Ishikawa (cell line): ENCODE measurements around the gene THADA.

Experiments
- CREB1 ChIP-seq: IDR thresholded peaks from 2 replicates; pipeline ENCODE4 v1.6.1; 2012; ENCODE audit warnings: low read depth
- EGR1 ChIP-seq: IDR thresholded peaks from 2 replicates; pipeline ENCODE4 v1.6.1; 2012
- FOXM1 ChIP-seq: IDR thresholded peaks from 2 replicates; pipeline ENCODE4 v1.6.1; 2012; ENCODE audit warnings: low read depth, borderline replicate concordance
- RAD21 ChIP-seq: IDR thresholded peaks from 2 replicates; pipeline ENCODE4 v1.6.1; 2012; ENCODE audit warnings: low read depth
- TF ChIP-seq, protein P1 (sequence below): IDR thresholded peaks from 2 replicates; pipeline ENCODE4 v1.6.1; 2012
- TF ChIP-seq, protein P2 (sequence below): IDR thresholded peaks from 2 replicates; pipeline ENCODE4 v1.6.1; 2012; ENCODE audit warnings: low read depth, mild to moderate bottlenecking

DNA sequence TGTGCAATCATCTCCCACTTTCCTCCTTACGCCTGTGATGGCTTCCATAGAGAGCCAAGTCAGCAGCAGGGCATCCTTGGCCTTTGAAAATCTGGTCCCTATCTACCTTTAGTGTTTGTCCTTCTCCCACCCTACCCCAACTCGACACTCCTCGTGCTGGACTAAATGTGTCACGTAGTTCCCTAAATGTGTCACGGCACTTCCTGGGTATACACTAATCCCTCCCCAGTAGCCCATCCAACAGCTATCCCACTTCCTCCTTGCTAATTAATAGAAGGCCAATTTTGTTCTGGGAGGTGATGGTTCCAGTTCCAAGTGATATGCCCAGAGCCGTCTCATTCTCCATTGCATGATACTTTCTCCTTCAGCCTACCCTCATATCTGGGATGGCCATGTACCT lies 332.9 kb downstream of the THADA start:
- TF ChIP-seq FOXM1, result no peak
- TF ChIP-seq RAD21, result no peak
- TF ChIP-seq, protein P1, sequence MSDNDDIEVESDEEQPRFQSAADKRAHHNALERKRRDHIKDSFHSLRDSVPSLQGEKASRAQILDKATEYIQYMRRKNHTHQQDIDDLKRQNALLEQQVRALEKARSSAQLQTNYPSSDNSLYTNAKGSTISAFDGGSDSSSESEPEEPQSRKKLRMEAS, result no peak
- TF ChIP-seq, protein P2, sequence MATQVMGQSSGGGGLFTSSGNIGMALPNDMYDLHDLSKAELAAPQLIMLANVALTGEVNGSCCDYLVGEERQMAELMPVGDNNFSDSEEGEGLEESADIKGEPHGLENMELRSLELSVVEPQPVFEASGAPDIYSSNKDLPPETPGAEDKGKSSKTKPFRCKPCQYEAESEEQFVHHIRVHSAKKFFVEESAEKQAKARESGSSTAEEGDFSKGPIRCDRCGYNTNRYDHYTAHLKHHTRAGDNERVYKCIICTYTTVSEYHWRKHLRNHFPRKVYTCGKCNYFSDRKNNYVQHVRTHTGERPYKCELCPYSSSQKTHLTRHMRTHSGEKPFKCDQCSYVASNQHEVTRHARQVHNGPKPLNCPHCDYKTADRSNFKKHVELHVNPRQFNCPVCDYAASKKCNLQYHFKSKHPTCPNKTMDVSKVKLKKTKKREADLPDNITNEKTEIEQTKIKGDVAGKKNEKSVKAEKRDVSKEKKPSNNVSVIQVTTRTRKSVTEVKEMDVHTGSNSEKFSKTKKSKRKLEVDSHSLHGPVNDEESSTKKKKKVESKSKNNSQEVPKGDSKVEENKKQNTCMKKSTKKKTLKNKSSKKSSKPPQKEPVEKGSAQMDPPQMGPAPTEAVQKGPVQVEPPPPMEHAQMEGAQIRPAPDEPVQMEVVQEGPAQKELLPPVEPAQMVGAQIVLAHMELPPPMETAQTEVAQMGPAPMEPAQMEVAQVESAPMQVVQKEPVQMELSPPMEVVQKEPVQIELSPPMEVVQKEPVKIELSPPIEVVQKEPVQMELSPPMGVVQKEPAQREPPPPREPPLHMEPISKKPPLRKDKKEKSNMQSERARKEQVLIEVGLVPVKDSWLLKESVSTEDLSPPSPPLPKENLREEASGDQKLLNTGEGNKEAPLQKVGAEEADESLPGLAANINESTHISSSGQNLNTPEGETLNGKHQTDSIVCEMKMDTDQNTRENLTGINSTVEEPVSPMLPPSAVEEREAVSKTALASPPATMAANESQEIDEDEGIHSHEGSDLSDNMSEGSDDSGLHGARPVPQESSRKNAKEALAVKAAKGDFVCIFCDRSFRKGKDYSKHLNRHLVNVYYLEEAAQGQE, result no peak
- TF ChIP-seq CREB1, result no peak
- TF ChIP-seq EGR1, result no peak
